ENCODE measurements around the gene RABAC1.

DNA sequence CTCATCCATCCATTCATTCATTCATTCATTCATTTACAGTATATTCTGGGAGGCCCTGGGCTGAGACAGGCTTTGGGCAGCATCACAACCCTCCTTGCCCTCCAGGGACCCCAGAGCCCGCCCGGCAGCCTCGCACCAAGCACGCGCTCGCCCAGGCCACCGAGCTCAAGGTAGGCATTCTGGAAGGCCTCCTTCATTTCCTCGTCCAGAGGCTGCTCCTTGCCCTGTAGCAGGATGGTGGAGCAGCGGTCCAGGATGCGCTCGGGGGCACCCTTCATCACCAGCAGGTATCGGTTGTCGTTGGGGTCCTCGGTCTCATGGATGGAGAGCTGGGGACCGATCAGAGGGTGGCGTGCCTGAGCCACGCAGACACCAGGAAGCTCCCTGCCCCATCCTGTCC, 19.3 kb upstream of the RABAC1 start:
- TF ChIP-seq, protein P1, sequence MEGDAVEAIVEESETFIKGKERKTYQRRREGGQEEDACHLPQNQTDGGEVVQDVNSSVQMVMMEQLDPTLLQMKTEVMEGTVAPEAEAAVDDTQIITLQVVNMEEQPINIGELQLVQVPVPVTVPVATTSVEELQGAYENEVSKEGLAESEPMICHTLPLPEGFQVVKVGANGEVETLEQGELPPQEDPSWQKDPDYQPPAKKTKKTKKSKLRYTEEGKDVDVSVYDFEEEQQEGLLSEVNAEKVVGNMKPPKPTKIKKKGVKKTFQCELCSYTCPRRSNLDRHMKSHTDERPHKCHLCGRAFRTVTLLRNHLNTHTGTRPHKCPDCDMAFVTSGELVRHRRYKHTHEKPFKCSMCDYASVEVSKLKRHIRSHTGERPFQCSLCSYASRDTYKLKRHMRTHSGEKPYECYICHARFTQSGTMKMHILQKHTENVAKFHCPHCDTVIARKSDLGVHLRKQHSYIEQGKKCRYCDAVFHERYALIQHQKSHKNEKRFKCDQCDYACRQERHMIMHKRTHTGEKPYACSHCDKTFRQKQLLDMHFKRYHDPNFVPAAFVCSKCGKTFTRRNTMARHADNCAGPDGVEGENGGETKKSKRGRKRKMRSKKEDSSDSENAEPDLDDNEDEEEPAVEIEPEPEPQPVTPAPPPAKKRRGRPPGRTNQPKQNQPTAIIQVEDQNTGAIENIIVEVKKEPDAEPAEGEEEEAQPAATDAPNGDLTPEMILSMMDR (IDR thresholded peaks at IDR 0.05; ENCODE audit: insufficient read depth, low read length, poor library complexity, severe bottlenecking): no peak
- no peak for TF ChIP-seq EZH2phosphoT487 (conservative IDR thresholded peaks at IDR 0.05; ENCODE audit: low read length)
